K562 (cell line): ENCODE data around the gene MAP4K4. TPM values are rescaled to one million over a fixed set of nuclear protein-coding genes. Genes with fewer than 3 reads are reported as not detected.

Experiments used
- ATAC-seq: fragments of 200-7000 bp; cut with Tn5 transposase; 3 replicates; pipeline ENCODE4 v1.9.1; 2020; ENCODE audit warnings: moderate library complexity
- BruUV-seq: library from RNA; stranded (reverse); fragments of 400-500 nt; replicated peaks from 2 replicates; lab custom pipeline; 2021; lab: Mats Ljungman, UMichigan
- CTCF ChIA-PET: fragments of 300-600 bp; formaldehyde crosslinking; extraction: SDS; loops from one replicate; lab custom pipeline; 2021; ENCODE audit warnings: low intra/inter-chr PET ratio; lab: Yijun Ruan, JAX
- POLR2A ChIA-PET: fragments of 300-600, 350-650 bp; sonication (Branson Sonifier 250); formaldehyde crosslinking; extraction: SDS; loops from one replicate; lab custom pipeline; 2021; ENCODE audit warnings: antibody characterized with exemption, inconsistent platforms; lab: Yijun Ruan, JAX
- DNase-seq, 4 experiments: peaks; one replicate each; pipeline versions ENCODE4 v3.0.0 to v3.0.0-alpha.2; 2011 to 2018; ENCODE audit warnings: low spot score in 3 of 4, mixed read lengths in 3 of 4; ENCODE audit errors: extremely low read depth in 1 of 4
- FAIRE-seq: peaks from 2 replicates; lab custom pipeline; 2011; peaks lifted over from hg19 to GRCh38; lab: Jason Lieb, UNC
- H2AFZ ChIP-seq: 2 replicates; pipeline ENCODE4 v1.6.0; 2011; ENCODE audit warnings: low read depth, low read length, control low read depth, inconsistent platforms
- H3K27ac ChIP-seq: fragments of 200-600 bp; 3 replicates; pipeline ENCODE4 v1.8.0; 2011; ENCODE audit warnings: low read depth, mild to moderate bottlenecking, control low read depth, inconsistent platforms, low read length, moderate library complexity, mixed read lengths; ENCODE audit errors: extremely low read depth
- H3K27me3 ChIP-seq, 2 experiments: fragments of 300-600 bp in 1 of 2; 2 replicates in 1 of 2; 3 replicates in 1 of 2; pipeline versions ENCODE4 v1.6.0 to v1.8.0; 2011; ENCODE audit warnings: inconsistent platforms in 2 of 2, low read length in 2 of 2, mild to moderate bottlenecking in 1 of 2, mixed read lengths in 1 of 2, moderate library complexity in 1 of 2; ENCODE audit not compliant: control insufficient read depth in 2 of 2, insufficient read depth in 2 of 2
- H3K36me3 ChIP-seq: fragments of 300-600 bp; 3 replicates; pipeline ENCODE4 v1.8.0; 2011; ENCODE audit warnings: mild to moderate bottlenecking, low read length, inconsistent platforms; ENCODE audit not compliant: control insufficient read depth, insufficient read depth
- H3K4me1 ChIP-seq, 2 experiments: fragments of 200-600 bp in 1 of 2; replicated peaks in 1 of 2; 2 replicates in 1 of 2; 3 replicates in 1 of 2; pipeline versions ENCODE4 v1.5.1 to v1.8.0; 2011; ENCODE audit warnings: inconsistent platforms in 2 of 2, low read length in 2 of 2, mild to moderate bottlenecking in 1 of 2, mixed read lengths in 1 of 2, moderate library complexity in 1 of 2; ENCODE audit not compliant: control insufficient read depth in 2 of 2, insufficient read depth in 2 of 2
- H3K4me2 ChIP-seq: 2 replicates; pipeline ENCODE4 v1.6.1; 2011; ENCODE audit warnings: low read length, control low read depth, inconsistent platforms, mixed read lengths; ENCODE audit not compliant: insufficient read depth
- H3K4me3 ChIP-seq: fragments of 200-600 bp; sonication (generic), shearing (Covaris generic); 2 replicates; pipeline ENCODE4 v1.5.1; 2016; ENCODE audit warnings: control low read depth, inconsistent platforms
- H3K79me2 ChIP-seq: fragments of 200-600 bp; 3 replicates; pipeline ENCODE4 v1.8.0; 2011; ENCODE audit warnings: low read length, inconsistent platforms; ENCODE audit not compliant: control insufficient read depth, insufficient read depth
- H3K9ac ChIP-seq, 2 experiments: 2 replicates each; pipeline versions ENCODE4 v1.6.0 to v1.6.1; 2011; ENCODE audit warnings: low read depth in 2 of 2, low read length in 2 of 2, control low read depth in 1 of 2, inconsistent platforms in 1 of 2, mild to moderate bottlenecking in 1 of 2, mixed read lengths in 1 of 2; ENCODE audit not compliant: insufficient read depth in 1 of 2
- H3K9me1 ChIP-seq: one replicate; pipeline ENCODE4 v1.6.0; 2011; ENCODE audit warnings: inconsistent platforms, mild to moderate bottlenecking, low read length, moderate library complexity; ENCODE audit not compliant: control insufficient read depth, insufficient read depth
- H3K9me3 ChIP-seq: replicated peaks from 2 replicates; pipeline ENCODE4 v1.5.1; 2011; ENCODE audit warnings: low read depth, low read length, inconsistent platforms; ENCODE audit not compliant: control insufficient read depth, insufficient read depth
- H4K20me1 ChIP-seq: replicated peaks from 2 replicates; pipeline ENCODE4 v1.6.1; 2011; ENCODE audit warnings: low read length, inconsistent platforms, mixed read lengths; ENCODE audit not compliant: control insufficient read depth, insufficient read depth
- CEBPZ ChIP-seq: fragments of 150-350 bp; IDR thresholded peaks from 2 replicates; pipeline ENCODE4 v1.6.1; 2014; ENCODE audit warnings: low read depth, mild to moderate bottlenecking, low read length, borderline replicate concordance
- E2F1 ChIP-seq: sonication (generic); formaldehyde crosslinking; IDR thresholded peaks from 2 replicates; pipeline ENCODE4 v1.8.1; 2023; ENCODE audit warnings: mild to moderate bottlenecking, missing genetic modification reagents, moderate library complexity
- FOXK1 ChIP-seq: sonication (generic); formaldehyde crosslinking; IDR thresholded peaks from 2 replicates; pipeline ENCODE4 v1.8.0; 2022; ENCODE audit warnings: missing genetic modification reagents, mild to moderate bottlenecking, borderline replicate concordance
- MYNN ChIP-seq, 2 experiments: sonication (generic); formaldehyde crosslinking in 1 of 2; IDR thresholded peaks; 2 replicates each; pipeline versions ENCODE4 v1.5.0 to v1.6.1; 2016 to 2020; ENCODE audit warnings: antibody characterized with exemption in 1 of 2, missing genetic modification reagents in 1 of 2
- PCBP2 ChIP-seq: fragments of 200-400 bp; formaldehyde crosslinking; IDR thresholded peaks from 2 replicates; pipeline ENCODE4 v1.6.1; 2018; ENCODE audit warnings: low read length, low read depth, mild to moderate bottlenecking, moderate library complexity; ENCODE audit not compliant: poor library complexity, severe bottlenecking
- SNRNP70 ChIP-seq: fragments of 200-400 bp; formaldehyde crosslinking; optimal IDR thresholded peaks from 2 replicates; pipeline ENCODE3; 2017; ENCODE audit warnings: low read depth, low read length
- ZNF408 ChIP-seq: fragments of 250-450 bp; sonication (Bioruptor Pico); IDR thresholded peaks from 2 replicates; pipeline ENCODE4 v1.4.0; 2020; ENCODE audit warnings: low read depth, mild to moderate bottlenecking, moderate library complexity
- ZNF609 ChIP-seq: sonication (generic); formaldehyde crosslinking; IDR thresholded peaks from 2 replicates; pipeline ENCODE4 v1.8.1; 2023; ENCODE audit warnings: missing genetic modification reagents, mild to moderate bottlenecking, borderline replicate concordance
- in situ Hi-C: fragments of 300-500 bp; cut with MboI; formaldehyde crosslinking; loops from 4 replicates; pipeline ENCODE4 v1.15.0; 2018; ENCODE audit warnings: inconsistent platforms, mixed read lengths
- intact Hi-C: fragments of 100-400 bp; cut with micrococcal nuclease; formaldehyde crosslinking; loops from 2 replicates; pipeline ENCODE4 v1.14.2; 2022
- polyA plus RNA-seq, 8 experiments: library from polyadenylated mRNA; depleted of rRNA in 4 of 8; stranded (reverse) in 5 of 8; unstranded in 3 of 8; fragments of >200 nt; fragmentation: Nextera tagmentation in 2 of 8; fragmentation: Illumina TruSeq in 1 of 8; extraction: Ambion mirVana in 2 of 8; extraction: Trizol in 1 of 8; gene quantifications; 2 replicates each; pipeline versions ENCODE4 v1.2.1 to v1.2.3, GENCODE V29; 2011 to 2014; ENCODE audit warnings: inconsistent platforms in 1 of 8, missing spikeins in 1 of 8
- total RNA-seq, 7 experiments: library from RNA; depleted of rRNA in 6 of 7; stranded (reverse); fragments of >200 nt in 6 of 7; fragmentation: Illumina TruSeq in 2 of 7; extraction: Trizol in 2 of 7; gene quantifications; 2 replicates each; pipeline versions ENCODE4 v1.2.1 to v1.2.3, GENCODE V29; 2011 to 2021; ENCODE audit warnings: low replicate concordance in 1 of 7

Gene MAP4K4
- total and polyA plus RNA-seq, 9 of the 15 experiments (the other 6 are each of a cell fraction or from before 2014, with no cell fraction given) = 7.6 to 76.4 (median 50.6) TPM

GRCh38 chr2:101881131-101881530 lies 183.6 kb downstream of the MAP4K4 start:
- Histone ChIP-seq H3K36me3 (peaks cover 54% of the 10 kb centered on the region), H3K9me3 (no peaks in the 10 kb centered on the region), H2AFZ (no peak overlapping the region), H3K9me1 (no peaks in the 10 kb centered on the region), H4K20me1 (no peaks in the 10 kb centered on the region), H3K4me1 (no peaks in the 10 kb centered on the region; a peak in 1 of 5 replicates), H3K4me3 (no peak overlapping the region), H3K27ac (no peak overlapping the region), H3K4me2 (no peak overlapping the region), H3K9ac (no peak overlapping the region), H3K27me3 (no peaks in the 10 kb centered on the region), H3K79me2 (no peaks in the 10 kb centered on the region)
- no peak for TF ChIP-seq PCBP2
- no peak for TF ChIP-seq E2F1 (CRISPR knock-in tag)
- TF ChIP-seq SNRNP70 = no peak
- no peak for TF ChIP-seq FOXK1 (CRISPR knock-in tag)
- no peak for TF ChIP-seq CEBPZ
- no peak for TF ChIP-seq ZNF408
- no peak for TF ChIP-seq ZNF609 (CRISPR knock-in tag)
- TF ChIP-seq MYNN (IDR thresholded peaks at IDR 0.05) = no peak
- no peak for TF ChIP-seq MYNN (CRISPR knock-in tag; IDR thresholded peaks at IDR 0.05)
- DNase-seq = no peak
- no TSS peak for BruUV-seq
- intact Hi-C loops (no loop called here), in situ Hi-C loops (no loop called here)
- no peak for ATAC-seq
- no peak for FAIRE-seq
- POLR2A ChIA-PET = no interaction called here
- CTCF ChIA-PET = no interaction called here
